Activated gamma-delta T cell (primary cell): ENCODE results near the gene ANKRD11.
"Not testable (repeated sequence)": the region's sequence is repeated elsewhere in the genome, so short reads cannot be mapped to it uniquely, and the experiment has no call there.

Experiments
- DNase-seq: peaks from one replicate; lab custom pipeline; 2025; lab: John Stamatoyannopoulos, UW

The ANKRD11 gene

GRCh38 chr16:89402962-89403361 lies 87.4 kb downstream of the ANKRD11 start:
- DNase-seq, result no peak

- DNase-seq, result no peak
Measured at GRCh38 chr16:89401641-89402445, 88.5 kb downstream of the ANKRD11 start.

GRCh38 chr16:89401205-89401604 lies 89.2 kb downstream of the ANKRD11 start:
- no peak for DNase-seq

GRCh38 chr16:89400740-89401139 lies 89.6 kb downstream of the ANKRD11 start:
- DNase-seq, result no peak

- no peak for DNase-seq
Measured at GRCh38 chr16:89398924-89399323, 91.4 kb downstream of the ANKRD11 start.

- no peak for DNase-seq
Measured at GRCh38 chr16:89397331-89397861, 93.0 kb downstream of the ANKRD11 start.

- DNase-seq, result no peak
Measured at GRCh38 chr16:89396156-89396555, 94.2 kb downstream of the ANKRD11 start.

- DNase-seq, result no peak
Measured at GRCh38 chr16:89395150-89396142, 94.9 kb downstream of the ANKRD11 start.

GRCh38 chr16:89393738-89394406 lies 96.5 kb downstream of the ANKRD11 start:
- no peak for DNase-seq

GRCh38 chr16:89392881-89393737 lies 97.3 kb downstream of the ANKRD11 start:
- no peak for DNase-seq

- DNase-seq, result not testable (repeated sequence)
Measured at GRCh38 chr16:89390224-89390583, 100.2 kb downstream of the ANKRD11 start.

- DNase-seq, result not testable (repeated sequence)
Measured at GRCh38 chr16:89389504-89390223, 100.7 kb downstream of the ANKRD11 start.

GRCh38 chr16:89388536-89388935 lies 101.8 kb downstream of the ANKRD11 start:
- DNase-seq, result no peak

GRCh38 chr16:89386306-89387185 lies 103.8 kb downstream of the ANKRD11 start:
- no peak for DNase-seq

- DNase-seq, result no peak
Measured at GRCh38 chr16:89385712-89386111, 104.6 kb downstream of the ANKRD11 start.

- DNase-seq, result no peak
Measured at GRCh38 chr16:89384282-89384681, 106.1 kb downstream of the ANKRD11 start.

- DNase-seq, result no peak
Measured at GRCh38 chr16:89383095-89384003, 107.0 kb downstream of the ANKRD11 start.

- not testable (repeated sequence) for DNase-seq
Measured at GRCh38 chr16:89382555-89382954, 107.8 kb downstream of the ANKRD11 start.
